Measurements from ENCODE around the gene DUSP8. TPM values are rescaled to one million over a fixed set of nuclear protein-coding genes. Genes with fewer than 3 reads are reported as not detected.
A peak's percentile ranks its signal among the peaks of the same experiment; 100 is the strongest.
"Not testable (repeated sequence)": the region's sequence is repeated elsewhere in the genome, so short reads cannot be mapped to it uniquely, and the experiment has no call there.

DUSP8 gene
- total and polyA plus RNA-seq, 7 donors = 0.66 to 12.7 (median 4.4) TPM

- intact Hi-C loops (cut with DNase I) = no loop called here
- DNase-seq = no peak
- H3K9me3 ChIP-seq = no peaks in the 10 kb centered on the region
- TF ChIP-seq EP300 (IDR thresholded peaks at IDR 0.05) = no peak
- TF ChIP-seq POLR2A (IDR thresholded peaks at IDR 0.05) = no peak
- TF ChIP-seq, protein P1, sequence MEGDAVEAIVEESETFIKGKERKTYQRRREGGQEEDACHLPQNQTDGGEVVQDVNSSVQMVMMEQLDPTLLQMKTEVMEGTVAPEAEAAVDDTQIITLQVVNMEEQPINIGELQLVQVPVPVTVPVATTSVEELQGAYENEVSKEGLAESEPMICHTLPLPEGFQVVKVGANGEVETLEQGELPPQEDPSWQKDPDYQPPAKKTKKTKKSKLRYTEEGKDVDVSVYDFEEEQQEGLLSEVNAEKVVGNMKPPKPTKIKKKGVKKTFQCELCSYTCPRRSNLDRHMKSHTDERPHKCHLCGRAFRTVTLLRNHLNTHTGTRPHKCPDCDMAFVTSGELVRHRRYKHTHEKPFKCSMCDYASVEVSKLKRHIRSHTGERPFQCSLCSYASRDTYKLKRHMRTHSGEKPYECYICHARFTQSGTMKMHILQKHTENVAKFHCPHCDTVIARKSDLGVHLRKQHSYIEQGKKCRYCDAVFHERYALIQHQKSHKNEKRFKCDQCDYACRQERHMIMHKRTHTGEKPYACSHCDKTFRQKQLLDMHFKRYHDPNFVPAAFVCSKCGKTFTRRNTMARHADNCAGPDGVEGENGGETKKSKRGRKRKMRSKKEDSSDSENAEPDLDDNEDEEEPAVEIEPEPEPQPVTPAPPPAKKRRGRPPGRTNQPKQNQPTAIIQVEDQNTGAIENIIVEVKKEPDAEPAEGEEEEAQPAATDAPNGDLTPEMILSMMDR (IDR thresholded peaks at IDR 0.05) = no peak
- TF ChIP-seq POLR2AphosphoS5 (IDR thresholded peaks at IDR 0.05) = no peak
- no peaks in the 10 kb centered on the region for H3K27me3 ChIP-seq
- H3K4me3 ChIP-seq = no peak overlapping the region
- no peaks in the 10 kb centered on the region for H3K36me3 ChIP-seq
- WGBS, 2 donors = 86% methylated on average over 11 of the region's 11 CpGs
- H3K4me1 ChIP-seq = peaks cover 0 to 77% (median 67%) of the 10 kb centered on the region in 4 donors
- no peak overlapping the region for H3K27ac ChIP-seq
Observed at GRCh38 chr11:1510928-1511327, 61.1 kb downstream of the DUSP8 start.

- H3K27ac ChIP-seq; DNase-seq; H3K27me3 ChIP-seq; H3K4me3 ChIP-seq; intact Hi-C loops (cut with DNase I); H3K9me3 ChIP-seq; H3K36me3 ChIP-seq: not testable (repeated sequence)
- H3K4me1 ChIP-seq = peaks cover 0 to 77% (median 61%) of the 10 kb centered on the region in 4 donors
- 83 to 84% methylated on average over 15 of the region's 18 CpGs for WGBS, 2 donors
Observed at GRCh38 chr11:1510351-1510750, 61.7 kb downstream of the DUSP8 start.

DNA sequence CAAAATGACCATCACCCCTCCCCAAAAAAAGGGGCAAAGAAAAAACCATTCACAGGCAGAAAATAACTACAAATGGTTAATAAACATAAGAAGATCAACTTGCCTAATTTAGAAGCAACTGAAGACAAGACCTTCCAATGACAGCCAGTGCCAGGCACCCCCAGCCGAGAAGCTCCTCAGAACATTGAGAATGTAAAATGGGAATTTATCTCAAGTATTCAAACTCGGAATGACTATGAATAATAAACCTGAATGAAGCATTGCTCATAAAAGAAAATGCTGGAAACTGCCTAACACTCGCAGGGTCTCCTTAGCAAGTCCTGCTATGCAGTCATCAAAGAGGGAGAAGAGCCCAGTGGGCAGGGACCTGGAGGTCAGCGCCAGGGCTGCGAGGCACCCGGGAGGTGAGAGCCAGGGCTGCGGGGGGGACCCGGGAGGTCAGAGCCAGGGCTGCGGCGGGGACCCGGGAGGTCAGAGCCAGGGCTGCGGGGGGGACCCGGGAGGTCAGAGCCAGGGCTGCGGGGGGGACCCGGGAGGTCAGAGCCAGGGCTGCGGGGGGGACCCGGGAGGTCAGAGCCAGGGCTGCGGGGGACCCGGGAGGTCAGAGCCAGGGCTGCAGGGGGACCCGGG lies 62.3 kb downstream of the DUSP8 start:
- no peak for DNase-seq
- no peak overlapping the region for H3K4me3 ChIP-seq
- intact Hi-C loops (cut with DNase I) = loop anchor here (10.0 kb wide), 1 partner anchor 205 kb away; the partner anchor contains the start of gene TOLLIP
- H3K27me3 ChIP-seq = no peaks in the 10 kb centered on the region
- peaks cover 0 to 74% (median 56%) of the 10 kb centered on the region in 4 donors for H3K4me1 ChIP-seq
- no peaks in the 10 kb centered on the region for H3K9me3 ChIP-seq
- TF ChIP-seq EP300 (IDR thresholded peaks at IDR 0.05) (no peak), POLR2A (IDR thresholded peaks at IDR 0.05) (no peak), POLR2AphosphoS5 (IDR thresholded peaks at IDR 0.05) (no peak)
- TF ChIP-seq, protein P1 (IDR thresholded peaks at IDR 0.05) = no peak
- no peaks in the 10 kb centered on the region for H3K36me3 ChIP-seq
- H3K27ac ChIP-seq = peak overlapping the region in 3 of 4 donors; percentile 34 to 63 (median 49)
- WGBS, 2 donors = 90 to 92% methylated on average over 20 of the region's 20 CpGs

DNA sequence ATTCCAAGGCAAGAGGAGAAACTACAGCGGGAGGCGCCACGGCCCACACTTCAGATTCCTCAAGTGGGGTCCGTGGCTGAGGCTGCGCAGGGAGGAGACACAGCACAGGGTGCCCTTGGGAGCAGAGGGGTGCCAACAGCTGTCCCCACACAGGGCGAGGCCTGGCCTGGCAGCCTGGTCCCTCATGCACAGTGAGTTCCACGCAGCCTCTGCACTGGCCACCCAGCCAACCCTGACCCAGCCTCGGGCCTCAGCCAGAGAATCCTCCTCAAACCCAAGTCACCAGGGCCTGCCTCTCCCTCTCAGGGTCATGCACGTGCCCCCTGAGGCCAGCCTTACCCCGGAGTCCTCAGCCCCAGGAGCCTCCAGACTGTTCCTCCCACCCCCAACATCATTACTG lies 63.1 kb downstream of the DUSP8 start:
- WGBS, 2 donors = 91 to 92% methylated on average over 10 of the region's 10 CpGs
- TF ChIP-seq POLR2A (IDR thresholded peaks at IDR 0.05) (no peak), EP300 (IDR thresholded peaks at IDR 0.05) (no peak), POLR2AphosphoS5 (IDR thresholded peaks at IDR 0.05) (no peak)
- TF ChIP-seq, protein P1 (IDR thresholded peaks at IDR 0.05) = no peak
- Histone ChIP-seq H3K27ac (peak overlapping the region in 3 of 4 donors; percentile 34 to 63 (median 49)), H3K27me3 (no peaks in the 10 kb centered on the region), H3K4me1 (peaks cover 0 to 74% (median 56%) of the 10 kb centered on the region in 4 donors), H3K4me3 (no peak overlapping the region), H3K9me3 (no peaks in the 10 kb centered on the region), H3K36me3 (no peaks in the 10 kb centered on the region)
- intact Hi-C loops (cut with DNase I) = loop anchor here (10.0 kb wide), 1 partner anchor 204 kb away; the partner anchor contains the start of gene TOLLIP
- no peak for DNase-seq

DNA sequence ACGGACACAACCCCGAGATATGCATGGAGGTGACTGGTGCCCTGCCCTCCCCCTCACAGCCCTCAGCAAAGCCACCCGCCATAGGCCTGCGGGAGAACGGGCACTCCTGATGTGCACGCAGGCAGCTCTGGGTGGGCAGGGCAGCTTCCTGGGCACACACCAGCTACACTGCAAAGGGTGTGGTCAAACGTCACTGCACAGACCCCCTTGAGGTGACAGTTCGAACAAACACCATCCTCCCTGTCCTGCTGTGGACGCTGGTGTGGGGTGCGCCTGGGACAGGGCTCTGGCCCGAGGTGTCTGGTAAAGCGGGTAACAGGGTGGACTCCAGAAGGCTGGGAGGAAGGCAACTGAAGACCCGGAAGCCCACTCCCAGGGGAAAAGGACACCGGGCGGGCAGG lies 63.6 kb downstream of the DUSP8 start:
- Histone ChIP-seq H3K4me1 (peaks cover 0 to 74% (median 56%) of the 10 kb centered on the region in 4 donors), H3K4me3 (no peak overlapping the region), H3K9me3 (no peaks in the 10 kb centered on the region), H3K27me3 (no peaks in the 10 kb centered on the region), H3K27ac (peak overlapping the region in 3 of 4 donors; percentile 34 to 63 (median 49)), H3K36me3 (no peaks in the 10 kb centered on the region)
- TF ChIP-seq, protein P1 (IDR thresholded peaks at IDR 0.05) = no peak
- no peak for TF ChIP-seq POLR2AphosphoS5 (IDR thresholded peaks at IDR 0.05)
- intact Hi-C loops (cut with DNase I) = loop anchor here (10.0 kb wide), 1 partner anchor 204 kb away; the partner anchor contains the start of gene TOLLIP
- WGBS, 2 donors = 83% methylated on average over 15 of the region's 15 CpGs
- no peak for DNase-seq

All from sigmoid colon (tissue), 7 donors.